ENCODE data around the gene PLPP4.

Gene PLPP4

DNA sequence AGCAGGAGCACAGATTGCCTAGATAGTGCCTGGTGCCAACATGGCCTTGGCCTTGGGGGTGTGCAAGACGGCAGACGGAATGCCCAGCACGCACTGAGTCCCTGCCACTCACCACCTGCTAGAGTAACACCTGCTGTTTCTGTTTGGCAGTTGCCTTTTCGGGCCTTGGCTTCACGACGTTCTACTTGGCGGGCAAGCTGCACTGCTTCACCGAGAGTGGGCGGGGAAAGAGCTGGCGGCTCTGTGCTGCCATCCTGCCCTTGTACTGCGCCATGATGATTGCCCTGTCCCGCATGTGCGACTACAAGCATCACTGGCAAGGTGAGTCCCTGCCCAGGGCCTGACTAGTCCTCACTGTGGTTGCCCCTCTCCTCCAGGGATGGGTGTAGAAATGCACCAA lies 118.0 kb downstream of the PLPP4 start (continued):
- no peak for TF ChIP-seq ZSCAN23 (tag by site-specific recombination; IDR thresholded peaks at IDR 0.05)
- TF ChIP-seq, protein P1, sequence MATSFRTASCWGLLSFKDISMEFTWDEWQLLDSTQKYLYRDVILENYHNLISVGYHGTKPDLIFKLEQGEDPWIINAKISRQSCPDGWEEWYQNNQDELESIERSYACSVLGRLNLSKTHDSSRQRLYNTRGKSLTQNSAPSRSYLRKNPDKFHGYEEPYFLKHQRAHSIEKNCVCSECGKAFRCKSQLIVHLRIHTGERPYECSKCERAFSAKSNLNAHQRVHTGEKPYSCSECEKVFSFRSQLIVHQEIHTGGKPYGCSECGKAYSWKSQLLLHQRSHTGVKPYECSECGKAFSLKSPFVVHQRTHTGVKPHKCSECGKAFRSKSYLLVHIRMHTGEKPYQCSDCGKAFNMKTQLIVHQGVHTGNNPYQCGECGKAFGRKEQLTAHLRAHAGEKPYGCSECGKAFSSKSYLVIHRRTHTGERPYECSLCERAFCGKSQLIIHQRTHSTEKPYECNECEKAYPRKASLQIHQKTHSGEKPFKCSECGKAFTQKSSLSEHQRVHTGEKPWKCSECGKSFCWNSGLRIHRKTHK (tag by site-specific recombination; IDR thresholded peaks at IDR 0.05), result no peak
- no peak for TF ChIP-seq HOXD13 (CRISPR knock-in tag; IDR thresholded peaks at IDR 0.05; ENCODE audit: borderline replicate concordance)
- no peak for TF ChIP-seq ZNF600 (tag by site-specific recombination; IDR thresholded peaks at IDR 0.05)

DNA sequence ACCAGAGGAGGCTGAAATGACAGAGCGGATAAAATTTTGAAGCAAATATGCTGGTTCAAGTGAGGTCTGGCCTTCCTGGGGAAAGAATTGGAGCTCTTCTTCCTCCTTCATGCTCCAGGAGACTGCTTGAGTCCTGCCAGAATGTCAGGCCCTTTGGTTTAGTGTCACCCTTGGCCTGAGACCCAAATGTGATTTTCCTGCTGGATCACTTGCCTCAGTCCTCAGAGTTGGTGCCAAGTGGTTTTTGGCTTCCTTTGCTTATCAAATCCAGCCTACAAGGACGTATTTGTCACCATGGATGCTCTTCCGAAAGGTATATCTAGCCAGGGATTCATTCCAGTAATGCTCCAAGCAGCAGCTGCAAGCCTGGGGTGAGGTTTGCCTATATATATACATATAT lies 118.4 kb downstream of the PLPP4 start:
- TF ChIP-seq, protein P2, sequence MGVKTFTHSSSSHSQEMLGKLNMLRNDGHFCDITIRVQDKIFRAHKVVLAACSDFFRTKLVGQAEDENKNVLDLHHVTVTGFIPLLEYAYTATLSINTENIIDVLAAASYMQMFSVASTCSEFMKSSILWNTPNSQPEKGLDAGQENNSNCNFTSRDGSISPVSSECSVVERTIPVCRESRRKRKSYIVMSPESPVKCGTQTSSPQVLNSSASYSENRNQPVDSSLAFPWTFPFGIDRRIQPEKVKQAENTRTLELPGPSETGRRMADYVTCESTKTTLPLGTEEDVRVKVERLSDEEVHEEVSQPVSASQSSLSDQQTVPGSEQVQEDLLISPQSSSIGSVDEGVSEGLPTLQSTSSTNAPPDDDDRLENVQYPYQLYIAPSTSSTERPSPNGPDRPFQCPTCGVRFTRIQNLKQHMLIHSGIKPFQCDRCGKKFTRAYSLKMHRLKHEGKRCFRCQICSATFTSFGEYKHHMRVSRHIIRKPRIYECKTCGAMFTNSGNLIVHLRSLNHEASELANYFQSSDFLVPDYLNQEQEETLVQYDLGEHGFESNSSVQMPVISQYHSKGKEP (tag by site-specific recombination; IDR thresholded peaks at IDR 0.05), result no peak
- no peak for TF ChIP-seq KLF8 (tag by site-specific recombination; IDR thresholded peaks at IDR 0.05)
- TF ChIP-seq ZNF610 (tag by site-specific recombination; IDR thresholded peaks at IDR 0.05; ENCODE audit: borderline replicate concordance), result no peak
- TF ChIP-seq, protein P3, sequence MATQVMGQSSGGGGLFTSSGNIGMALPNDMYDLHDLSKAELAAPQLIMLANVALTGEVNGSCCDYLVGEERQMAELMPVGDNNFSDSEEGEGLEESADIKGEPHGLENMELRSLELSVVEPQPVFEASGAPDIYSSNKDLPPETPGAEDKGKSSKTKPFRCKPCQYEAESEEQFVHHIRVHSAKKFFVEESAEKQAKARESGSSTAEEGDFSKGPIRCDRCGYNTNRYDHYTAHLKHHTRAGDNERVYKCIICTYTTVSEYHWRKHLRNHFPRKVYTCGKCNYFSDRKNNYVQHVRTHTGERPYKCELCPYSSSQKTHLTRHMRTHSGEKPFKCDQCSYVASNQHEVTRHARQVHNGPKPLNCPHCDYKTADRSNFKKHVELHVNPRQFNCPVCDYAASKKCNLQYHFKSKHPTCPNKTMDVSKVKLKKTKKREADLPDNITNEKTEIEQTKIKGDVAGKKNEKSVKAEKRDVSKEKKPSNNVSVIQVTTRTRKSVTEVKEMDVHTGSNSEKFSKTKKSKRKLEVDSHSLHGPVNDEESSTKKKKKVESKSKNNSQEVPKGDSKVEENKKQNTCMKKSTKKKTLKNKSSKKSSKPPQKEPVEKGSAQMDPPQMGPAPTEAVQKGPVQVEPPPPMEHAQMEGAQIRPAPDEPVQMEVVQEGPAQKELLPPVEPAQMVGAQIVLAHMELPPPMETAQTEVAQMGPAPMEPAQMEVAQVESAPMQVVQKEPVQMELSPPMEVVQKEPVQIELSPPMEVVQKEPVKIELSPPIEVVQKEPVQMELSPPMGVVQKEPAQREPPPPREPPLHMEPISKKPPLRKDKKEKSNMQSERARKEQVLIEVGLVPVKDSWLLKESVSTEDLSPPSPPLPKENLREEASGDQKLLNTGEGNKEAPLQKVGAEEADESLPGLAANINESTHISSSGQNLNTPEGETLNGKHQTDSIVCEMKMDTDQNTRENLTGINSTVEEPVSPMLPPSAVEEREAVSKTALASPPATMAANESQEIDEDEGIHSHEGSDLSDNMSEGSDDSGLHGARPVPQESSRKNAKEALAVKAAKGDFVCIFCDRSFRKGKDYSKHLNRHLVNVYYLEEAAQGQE (tag by site-specific recombination; IDR thresholded peaks at IDR 0.05), result no peak
- TF ChIP-seq ZNF514 (tag by site-specific recombination; IDR thresholded peaks at IDR 0.05), result no peak
- TF ChIP-seq, protein P4, sequence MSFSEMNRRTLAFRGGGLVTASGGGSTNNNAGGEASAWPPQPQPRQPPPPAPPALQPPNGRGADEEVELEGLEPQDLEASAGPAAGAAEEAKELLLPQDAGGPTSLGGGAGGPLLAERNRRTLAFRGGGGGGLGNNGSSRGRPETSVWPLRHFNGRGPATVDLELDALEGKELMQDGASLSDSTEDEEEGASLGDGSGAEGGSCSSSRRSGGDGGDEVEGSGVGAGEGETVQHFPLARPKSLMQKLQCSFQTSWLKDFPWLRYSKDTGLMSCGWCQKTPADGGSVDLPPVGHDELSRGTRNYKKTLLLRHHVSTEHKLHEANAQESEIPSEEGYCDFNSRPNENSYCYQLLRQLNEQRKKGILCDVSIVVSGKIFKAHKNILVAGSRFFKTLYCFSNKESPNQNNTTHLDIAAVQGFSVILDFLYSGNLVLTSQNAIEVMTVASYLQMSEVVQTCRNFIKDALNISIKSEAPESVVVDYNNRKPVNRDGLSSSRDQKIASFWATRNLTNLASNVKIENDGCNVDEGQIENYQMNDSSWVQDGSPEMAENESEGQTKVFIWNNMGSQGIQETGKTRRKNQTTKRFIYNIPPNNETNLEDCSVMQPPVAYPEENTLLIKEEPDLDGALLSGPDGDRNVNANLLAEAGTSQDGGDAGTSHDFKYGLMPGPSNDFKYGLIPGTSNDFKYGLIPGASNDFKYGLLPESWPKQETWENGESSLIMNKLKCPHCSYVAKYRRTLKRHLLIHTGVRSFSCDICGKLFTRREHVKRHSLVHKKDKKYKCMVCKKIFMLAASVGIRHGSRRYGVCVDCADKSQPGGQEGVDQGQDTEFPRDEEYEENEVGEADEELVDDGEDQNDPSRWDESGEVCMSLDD (tag by site-specific recombination; IDR thresholded peaks at IDR 0.05), result no peak
- TF ChIP-seq, protein P5, sequence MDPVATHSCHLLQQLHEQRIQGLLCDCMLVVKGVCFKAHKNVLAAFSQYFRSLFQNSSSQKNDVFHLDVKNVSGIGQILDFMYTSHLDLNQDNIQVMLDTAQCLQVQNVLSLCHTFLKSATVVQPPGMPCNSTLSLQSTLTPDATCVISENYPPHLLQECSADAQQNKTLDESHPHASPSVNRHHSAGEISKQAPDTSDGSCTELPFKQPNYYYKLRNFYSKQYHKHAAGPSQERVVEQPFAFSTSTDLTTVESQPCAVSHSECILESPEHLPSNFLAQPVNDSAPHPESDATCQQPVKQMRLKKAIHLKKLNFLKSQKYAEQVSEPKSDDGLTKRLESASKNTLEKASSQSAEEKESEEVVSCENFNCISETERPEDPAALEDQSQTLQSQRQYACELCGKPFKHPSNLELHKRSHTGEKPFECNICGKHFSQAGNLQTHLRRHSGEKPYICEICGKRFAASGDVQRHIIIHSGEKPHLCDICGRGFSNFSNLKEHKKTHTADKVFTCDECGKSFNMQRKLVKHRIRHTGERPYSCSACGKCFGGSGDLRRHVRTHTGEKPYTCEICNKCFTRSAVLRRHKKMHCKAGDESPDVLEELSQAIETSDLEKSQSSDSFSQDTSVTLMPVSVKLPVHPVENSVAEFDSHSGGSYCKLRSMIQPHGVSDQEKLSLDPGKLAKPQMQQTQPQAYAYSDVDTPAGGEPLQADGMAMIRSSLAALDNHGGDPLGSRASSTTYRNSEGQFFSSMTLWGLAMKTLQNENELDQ (tag by site-specific recombination; IDR thresholded peaks at IDR 0.05; ENCODE audit: low read depth), result no peak
- TF ChIP-seq YY2 (tag by site-specific recombination; IDR thresholded peaks at IDR 0.05), result no peak
- TF ChIP-seq ZNF214 (tag by site-specific recombination; IDR thresholded peaks at IDR 0.05; ENCODE audit: borderline replicate concordance), result no peak
- no peak for TF ChIP-seq ZNF114 (tag by site-specific recombination; IDR thresholded peaks at IDR 0.05)
- no peak for TF ChIP-seq HOXA7 (CRISPR knock-in tag; IDR thresholded peaks at IDR 0.05; ENCODE audit: borderline replicate concordance)
- TF ChIP-seq ZNF366 (tag by site-specific recombination; conservative IDR thresholded peaks at IDR 0.05), result no peak
- TF ChIP-seq, protein P6, sequence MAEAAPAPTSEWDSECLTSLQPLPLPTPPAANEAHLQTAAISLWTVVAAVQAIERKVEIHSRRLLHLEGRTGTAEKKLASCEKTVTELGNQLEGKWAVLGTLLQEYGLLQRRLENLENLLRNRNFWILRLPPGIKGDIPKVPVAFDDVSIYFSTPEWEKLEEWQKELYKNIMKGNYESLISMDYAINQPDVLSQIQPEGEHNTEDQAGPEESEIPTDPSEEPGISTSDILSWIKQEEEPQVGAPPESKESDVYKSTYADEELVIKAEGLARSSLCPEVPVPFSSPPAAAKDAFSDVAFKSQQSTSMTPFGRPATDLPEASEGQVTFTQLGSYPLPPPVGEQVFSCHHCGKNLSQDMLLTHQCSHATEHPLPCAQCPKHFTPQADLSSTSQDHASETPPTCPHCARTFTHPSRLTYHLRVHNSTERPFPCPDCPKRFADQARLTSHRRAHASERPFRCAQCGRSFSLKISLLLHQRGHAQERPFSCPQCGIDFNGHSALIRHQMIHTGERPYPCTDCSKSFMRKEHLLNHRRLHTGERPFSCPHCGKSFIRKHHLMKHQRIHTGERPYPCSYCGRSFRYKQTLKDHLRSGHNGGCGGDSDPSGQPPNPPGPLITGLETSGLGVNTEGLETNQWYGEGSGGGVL (tag by site-specific recombination; IDR thresholded peaks at IDR 0.05), result no peak
- TF ChIP-seq, protein P1 (tag by site-specific recombination; IDR thresholded peaks at IDR 0.05), result no peak
- TF ChIP-seq ZNF121 (tag by site-specific recombination; IDR thresholded peaks at IDR 0.05), result no peak
- TF ChIP-seq ZNF658 (tag by site-specific recombination; IDR thresholded peaks at IDR 0.05), result no peak
- no peak for TF ChIP-seq BCL11B (tag by site-specific recombination; IDR thresholded peaks at IDR 0.05; ENCODE audit: low read depth)
- POLR2A ChIA-PET, result no interaction called here
- Histone ChIP-seq H3K4me3 (ENCODE audit: low read depth, low read length) (no peak overlapping the region), H3K4me1 (ENCODE audit: control insufficient read depth, insufficient read depth, low read length) (no peaks in the 10 kb centered on the region), H3K36me3 (ENCODE audit: control insufficient read depth in 2 of 2, insufficient read depth in 1 of 2, low read length in 2 of 2) (no peaks in the 10 kb centered on the region), H3K9me3 (ENCODE audit: control insufficient read depth, insufficient read depth, low read depth, low read length) (no peaks in the 10 kb centered on the region), H3K27ac (ENCODE audit: extremely low read depth, low read depth, low read length) (no peak overlapping the region)
- CTCF ChIA-PET, result no interaction called here

Data from HEK293 (cell line).